CD4-positive, alpha-beta T cell treated with Interleukin-6 at 100 ng/mL for 8 hours (primary cell): ENCODE results near the gene PIK3R5.
"Not testable (repeated sequence)": the region's sequence is repeated elsewhere in the genome, so short reads cannot be mapped to it uniquely, and the experiment has no call there.

Source experiments
- DNase-seq: peaks from one replicate; pipeline ENCODE4 v3.0.0-alpha.2; 2020; ENCODE audit warnings: mixed read lengths, low spot score

PIK3R5 gene

DNA sequence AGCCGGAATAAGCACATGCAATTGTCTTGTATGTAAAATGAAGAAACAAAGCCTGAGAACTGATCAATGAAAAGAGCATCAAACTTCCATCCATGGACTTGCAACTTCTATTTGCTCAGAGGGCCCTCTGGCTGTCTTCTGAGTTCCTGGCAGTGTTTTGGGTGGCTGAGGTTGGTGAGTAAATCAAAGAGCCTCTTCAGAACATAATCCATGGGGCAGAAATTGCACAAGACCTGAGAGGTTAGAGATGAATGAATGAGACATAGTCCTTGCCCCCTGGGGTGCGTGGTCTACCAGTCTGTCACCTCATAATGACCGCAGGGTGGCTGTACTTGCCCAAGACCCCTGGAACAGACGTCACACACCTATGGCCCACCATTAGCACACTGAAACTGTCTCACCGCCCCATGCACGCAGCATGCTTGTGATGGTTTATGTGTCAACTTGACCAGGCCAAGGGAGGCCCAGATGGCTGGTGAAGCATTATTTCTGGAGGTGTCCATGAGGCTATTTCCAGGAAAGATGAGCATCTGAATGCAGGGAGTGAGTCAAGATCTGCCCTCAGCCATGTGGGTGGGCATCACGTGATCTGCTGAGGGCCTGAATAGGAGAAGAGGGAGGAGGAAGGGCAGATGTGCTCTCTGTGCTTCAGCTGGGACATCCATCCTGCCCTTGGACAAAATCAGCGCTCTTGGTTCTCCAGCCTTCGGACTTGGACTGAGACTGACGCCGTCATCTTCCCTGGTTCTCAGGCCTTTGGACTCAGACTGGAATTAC is 106.3 kb downstream of the PIK3R5 start:
- no peak for DNase-seq

DNA sequence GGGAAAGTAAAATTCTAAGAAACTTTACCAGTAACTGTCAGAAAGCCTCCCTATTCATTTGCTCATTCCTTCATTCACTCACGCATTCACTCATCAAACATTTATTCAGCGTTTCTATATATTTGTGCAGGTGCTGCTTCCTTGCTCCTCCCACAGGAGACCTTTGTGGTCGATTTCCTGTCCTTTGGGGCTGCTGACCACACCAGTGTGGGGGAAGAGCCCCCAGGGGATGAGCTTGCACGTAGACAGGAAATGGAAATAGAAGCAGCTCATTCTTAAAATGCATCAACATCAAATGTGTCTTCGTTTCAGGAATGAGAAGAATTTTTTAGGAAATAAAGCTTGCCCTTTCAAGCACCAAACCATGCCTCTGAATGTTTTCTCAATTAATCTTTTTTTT is 107.6 kb downstream of the PIK3R5 start:
- DNase-seq = no peak

- no peak for DNase-seq
Observed at GRCh38 chr17:8856869-8857575, 108.5 kb downstream of the PIK3R5 start.

DNA sequence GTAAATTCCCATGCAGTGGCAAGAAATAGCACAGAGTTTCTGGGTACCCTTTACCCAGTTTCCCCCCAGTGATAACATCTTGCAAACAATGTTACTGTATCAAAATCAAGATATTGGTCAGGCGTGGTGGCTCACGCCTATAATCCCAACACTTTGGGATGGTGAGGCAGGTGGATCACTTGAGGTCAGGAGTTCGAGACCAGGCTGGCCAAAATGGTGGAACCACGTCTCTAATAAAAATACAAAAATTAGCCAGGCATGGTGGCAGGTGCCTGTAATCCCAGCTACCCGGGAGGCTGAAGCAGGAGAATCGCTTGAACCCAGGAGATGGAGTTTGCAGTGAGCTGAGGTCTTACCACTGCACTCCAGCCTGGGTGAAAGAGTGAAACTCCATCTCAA is 109.3 kb downstream of the PIK3R5 start:
- not testable (repeated sequence) for DNase-seq

DNA sequence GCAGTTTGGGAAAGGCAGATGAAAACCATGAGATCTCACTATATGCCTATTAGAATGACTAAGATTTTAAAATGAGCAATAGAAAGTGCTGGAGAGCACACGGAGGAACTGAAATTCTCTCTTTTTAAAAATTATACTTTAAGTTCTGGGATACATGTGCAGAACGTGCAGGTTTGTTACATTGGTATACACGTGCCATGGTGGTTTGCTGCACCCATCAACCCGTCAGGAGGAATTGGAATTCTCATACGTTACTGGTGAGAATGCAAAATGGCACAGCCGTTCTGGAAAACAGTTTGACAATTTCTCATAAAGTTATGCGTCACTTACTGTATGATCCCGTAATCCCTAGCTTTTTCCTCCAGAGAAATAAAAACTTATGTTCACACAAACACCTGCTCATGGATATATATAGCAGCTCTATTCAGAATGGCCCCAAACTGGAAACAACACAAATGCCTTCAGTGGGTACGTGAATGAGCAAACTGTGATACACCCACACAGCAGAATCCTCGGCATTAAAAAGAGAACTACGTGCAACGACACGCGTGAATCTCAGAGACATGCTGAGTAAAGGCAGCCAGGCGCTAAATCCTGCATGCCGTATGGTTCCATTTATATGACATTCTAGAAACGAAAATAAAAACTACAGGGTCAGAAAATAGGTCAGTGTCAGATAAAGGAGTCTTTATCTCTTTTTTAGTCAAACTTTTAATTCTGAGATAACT is 109.9 kb downstream of the PIK3R5 start:
- DNase-seq = no peak

GRCh38 chr17:8851600-8851999 is 113.9 kb downstream of the PIK3R5 start:
- no peak for DNase-seq

DNA sequence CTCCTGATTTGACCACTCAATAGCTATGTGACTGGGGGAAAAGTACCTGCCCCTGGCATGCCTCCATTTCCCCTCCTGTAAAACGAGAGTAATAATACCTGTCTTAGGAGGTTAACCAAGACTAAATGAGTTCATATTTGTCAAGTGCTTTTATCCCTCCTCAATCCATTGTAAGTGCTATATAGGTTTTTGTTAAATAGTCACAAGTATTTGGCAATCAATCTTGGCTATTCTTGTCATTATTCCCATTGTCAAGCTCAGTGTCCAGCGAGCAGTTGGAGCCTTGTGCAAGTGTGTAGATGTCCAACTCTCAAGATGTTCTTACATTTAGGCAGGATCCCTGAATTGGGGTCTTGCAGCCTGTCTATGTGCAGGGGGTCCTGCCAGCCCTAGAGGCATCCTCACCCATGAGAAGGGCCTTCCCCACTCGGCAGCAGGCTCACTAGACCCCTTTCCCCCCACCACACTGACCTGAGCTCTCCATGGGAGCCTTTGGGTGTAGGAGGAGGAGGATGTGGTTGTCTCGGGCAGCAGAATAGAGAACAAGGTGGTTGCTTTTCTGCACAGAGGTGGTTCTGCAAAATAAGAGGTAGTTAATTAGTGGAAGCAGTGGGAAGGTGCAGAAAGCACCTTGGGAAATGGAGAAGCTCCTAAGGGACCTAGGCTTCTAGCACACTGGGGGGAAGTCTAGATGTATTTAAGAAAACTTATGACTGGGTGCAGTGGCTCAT is 116.0 kb downstream of the PIK3R5 start:
- no peak for DNase-seq

DNA sequence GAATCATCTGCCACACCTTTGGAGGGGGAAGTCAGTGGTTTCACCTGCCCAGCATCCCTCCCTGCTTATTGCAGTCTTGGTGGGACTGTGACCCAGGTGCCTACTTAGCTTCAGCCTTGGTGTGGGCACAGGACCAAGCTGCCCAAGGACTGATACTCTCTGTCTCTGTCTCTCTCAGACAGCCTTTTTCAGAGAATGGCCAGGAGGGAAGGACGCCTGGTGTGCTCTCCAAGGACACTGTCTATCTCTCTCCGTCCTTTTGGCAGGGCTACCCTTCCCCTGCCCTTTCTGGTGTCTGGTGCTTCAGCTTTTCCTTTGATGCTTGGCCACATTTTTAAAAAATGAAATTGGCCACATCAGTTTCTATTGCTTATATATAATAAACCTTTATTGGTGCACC is 117.6 kb downstream of the PIK3R5 start:
- DNase-seq = no peak

- DNase-seq = no peak
Observed at GRCh38 chr17:8846768-8847211, 118.7 kb downstream of the PIK3R5 start.

GRCh38 chr17:8844229-8845218 is 121.0 kb downstream of the PIK3R5 start:
- no peak for DNase-seq

GRCh38 chr17:8843344-8843743 is 122.2 kb downstream of the PIK3R5 start:
- no peak for DNase-seq

DNA sequence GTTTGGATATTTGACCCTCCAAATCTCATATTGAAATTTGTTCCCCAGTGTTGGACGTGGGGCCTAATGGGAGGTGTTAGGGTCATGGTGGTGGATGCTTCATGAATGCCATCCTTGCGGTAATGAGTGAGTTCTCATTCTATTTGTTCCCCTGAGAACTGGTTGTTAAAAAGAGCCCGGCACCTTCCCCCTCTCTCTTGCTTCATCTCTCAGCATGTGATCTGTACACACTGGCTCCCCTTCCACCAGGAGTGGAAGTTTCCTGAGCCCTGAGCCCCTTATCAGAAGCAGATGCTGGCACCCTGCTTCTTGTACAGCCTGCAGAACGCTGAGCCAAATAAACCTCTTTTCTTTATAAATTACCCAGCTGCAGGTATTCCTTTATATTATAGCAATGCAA is 123.7 kb downstream of the PIK3R5 start:
- DNase-seq = no peak

GRCh38 chr17:8839410-8839935 is 126.0 kb downstream of the PIK3R5 start:
- no peak for DNase-seq

GRCh38 chr17:8838551-8839095 is 126.9 kb downstream of the PIK3R5 start:
- no peak for DNase-seq

GRCh38 chr17:8837563-8838075 is 127.9 kb downstream of the PIK3R5 start:
- no peak for DNase-seq

- DNase-seq = no peak
Observed at GRCh38 chr17:8836821-8837562, 128.5 kb downstream of the PIK3R5 start.

DNA sequence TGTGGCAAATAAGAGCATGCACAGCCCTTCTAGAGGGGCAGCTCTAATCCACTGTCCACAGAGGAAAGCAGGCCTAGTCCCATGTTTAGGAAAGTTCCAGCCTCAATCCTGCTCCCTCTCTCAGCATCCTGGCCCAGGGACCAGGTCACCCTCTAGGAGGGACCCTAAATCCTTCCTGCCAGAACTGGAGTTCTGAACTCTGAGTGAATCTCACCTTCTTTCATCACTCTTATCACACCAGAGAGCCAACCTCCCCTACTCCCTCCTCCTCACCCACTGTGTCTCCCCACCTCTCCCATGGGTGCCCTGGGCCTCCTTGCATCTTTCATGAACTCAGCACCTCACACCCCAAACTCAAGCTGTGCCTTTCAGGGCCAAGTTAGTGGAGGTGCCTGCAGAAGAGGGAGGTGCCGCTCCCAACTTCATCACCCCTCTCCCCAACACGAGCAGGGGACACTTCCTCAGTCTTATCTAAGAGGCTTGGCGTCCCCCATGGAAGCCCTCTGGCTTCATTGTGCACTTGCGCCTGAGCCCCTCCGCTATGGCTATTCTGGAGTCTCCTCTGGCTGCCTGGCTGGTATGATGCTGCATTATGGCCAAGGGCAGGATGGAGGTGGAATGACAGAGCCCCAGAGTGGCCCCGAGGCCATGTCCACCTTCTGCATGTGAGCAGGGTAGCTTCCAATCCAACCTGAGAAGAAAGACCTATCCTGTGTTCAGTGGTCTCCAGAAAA is 129.7 kb downstream of the PIK3R5 start:
- DNase-seq = no peak

DNA sequence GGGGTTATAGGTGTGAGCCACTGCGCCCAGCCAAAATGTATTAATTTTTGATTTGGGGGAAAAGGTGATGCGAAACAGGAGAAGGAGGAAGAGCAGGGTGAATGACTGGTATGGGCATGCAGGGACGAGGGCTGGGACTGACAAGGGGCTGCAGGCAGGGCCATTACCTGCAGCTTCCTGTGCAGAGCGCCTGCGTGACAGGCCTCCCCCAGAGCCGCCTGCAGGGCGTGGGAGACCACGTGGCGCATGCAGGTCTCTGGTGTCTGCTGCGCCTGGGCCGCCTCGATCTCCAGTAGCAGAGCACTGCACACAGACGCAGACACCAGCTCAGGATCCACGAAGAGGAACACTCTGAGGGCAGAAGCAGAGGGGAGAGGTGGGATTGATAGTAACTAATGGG is 130.4 kb downstream of the PIK3R5 start:
- no peak for DNase-seq
